PC-3 (cell line): ENCODE results near the gene GSC2. TPM values are rescaled to one million over a fixed set of nuclear protein-coding genes. Genes with fewer than 3 reads are reported as not detected.

Experiments
- ATAC-seq: fragments of 200-7000 bp; cut with Tn5 transposase; 2 replicates; pipeline ENCODE4 v1.9.1; 2020; ENCODE audit warnings: mild to moderate bottlenecking, moderate library complexity
- BruUV-seq: library from RNA; stranded (reverse); fragments of 400-500 nt; replicated peaks from 2 replicates; lab custom pipeline; 2021; lab: Mats Ljungman, UMichigan
- CTCF ChIA-PET: fragments of 300-600 bp; sonication (Branson Sonifier 250); formaldehyde crosslinking; loops from one replicate; lab custom pipeline; 2022; ENCODE audit warnings: antibody characterized with exemption; lab: Charles Lee
- POLR2A ChIA-PET: fragments of 300-600 bp; sonication (Branson Sonifier 250); formaldehyde crosslinking; loops from one replicate; lab custom pipeline; 2022; ENCODE audit warnings: antibody characterized with exemption; ENCODE audit not compliant: unreplicated experiment; lab: Charles Lee
- DNase-seq: peaks from one replicate; pipeline ENCODE4 v3.0.0-alpha.2; 2015
- H2AFZ ChIP-seq: fragments of 300-600 bp; sonication (generic); 2 replicates; pipeline ENCODE4 v1.6.0; 2016; ENCODE audit warnings: antibody characterized with exemption, low read length
- H3F3A ChIP-seq: fragments of 300-600 bp; sonication (generic); one replicate; pipeline ENCODE4 v1.6.0; 2017; ENCODE audit warnings: antibody characterized with exemption, low read length, control low read depth, mild to moderate bottlenecking; ENCODE audit not compliant: unreplicated experiment
- H3K27ac ChIP-seq: fragments of 300-600 bp; sonication (generic); 2 replicates; pipeline ENCODE4 v1.5.1; 2016; ENCODE audit warnings: mild to moderate bottlenecking, low read length
- H3K27me3 ChIP-seq: fragments of 300-600 bp; sonication (generic); 2 replicates; pipeline ENCODE4 v1.6.1; 2016; ENCODE audit warnings: low read length, mixed read lengths
- H3K36me3 ChIP-seq: fragments of 300-600 bp; sonication (generic); 2 replicates; pipeline ENCODE4 v1.6.1; 2016; ENCODE audit warnings: low read depth, mixed run types, low read length, mixed read lengths
- H3K4me1 ChIP-seq: fragments of 300-600 bp; sonication (generic); 2 replicates; pipeline ENCODE4 v1.5.1; 2016; ENCODE audit warnings: low read length; ENCODE audit not compliant: insufficient read depth
- H3K4me2 ChIP-seq: fragments of 300-600 bp; sonication (generic); 2 replicates; pipeline ENCODE4 v1.6.0; 2016; ENCODE audit warnings: low read length
- H3K4me3 ChIP-seq: fragments of 300-600 bp; sonication (generic); 2 replicates; pipeline ENCODE4 v1.5.1; 2016; ENCODE audit warnings: mild to moderate bottlenecking, low read length, mixed read lengths
- H3K79me2 ChIP-seq: fragments of 300-600 bp; sonication (generic); 2 replicates; pipeline ENCODE4 v1.6.1; 2017; ENCODE audit warnings: low read length, mixed read lengths
- H3K9ac ChIP-seq: fragments of 300-600 bp; sonication (generic); 2 replicates; pipeline ENCODE4 v1.6.0; 2016; ENCODE audit warnings: mild to moderate bottlenecking, low read length
- H3K9me2 ChIP-seq: fragments of 300-600 bp; sonication (generic); replicated peaks from 2 replicates; pipeline ENCODE4 v1.6.1; 2016; ENCODE audit warnings: mixed run types, low read length, mixed read lengths
- H3K9me3 ChIP-seq: fragments of 300-600 bp; sonication (generic); 2 replicates; pipeline ENCODE4 v1.6.1; 2016; ENCODE audit warnings: low read length, mixed read lengths
- H4K20me1 ChIP-seq: fragments of 300-600 bp; sonication (generic); 2 replicates; pipeline ENCODE4 v1.6.1; 2016; ENCODE audit warnings: low read length, mixed read lengths
- CTCF ChIP-seq: fragments of 300-600 bp; sonication (generic); conservative IDR thresholded peaks from 2 replicates; pipeline ENCODE4 v1.5.1; 2017; ENCODE audit warnings: antibody characterized with exemption, low read depth, mild to moderate bottlenecking, low read length
- EZH2 ChIP-seq: fragments of 300-600 bp; sonication (generic); IDR thresholded peaks from one replicate; pipeline ENCODE4 v1.6.1; 2017; ENCODE audit warnings: antibody characterized with exemption, mild to moderate bottlenecking, low read length; ENCODE audit not compliant: unreplicated experiment
- EZH2phosphoT487 ChIP-seq: fragments of 300-600 bp; sonication (generic); IDR thresholded peaks from 2 replicates; pipeline ENCODE4 v1.6.1; 2018; ENCODE audit warnings: mild to moderate bottlenecking, antibody characterized with exemption, low read length, borderline replicate concordance
- intact Hi-C: fragments of 100-400 bp; cut with micrococcal nuclease; formaldehyde crosslinking; loops from 2 replicates; pipeline ENCODE4 v1.9.0; 2023
- total RNA-seq: library from RNA; depleted of rRNA; stranded (reverse); fragments of >200 nt; gene quantifications from 2 replicates; pipeline ENCODE4 v1.2.3, GENCODE V29; 2014

The GSC2 gene
- total RNA-seq, 1 experiment from 2014 or later: not detected

- Histone ChIP-seq H3K9me2 (no peaks in the 10 kb centered on the region), H3K4me2 (no peak overlapping the region), H3K79me2 (no peaks in the 10 kb centered on the region), H3F3A (no peaks in the 10 kb centered on the region), H3K4me3 (no peak overlapping the region), H3K36me3 (no peaks in the 10 kb centered on the region), H3K9me3 (no peaks in the 10 kb centered on the region), H4K20me1 (no peaks in the 10 kb centered on the region), H3K27me3 (peaks cover 14% of the 10 kb centered on the region; the same call in 1 of the 2 replicates), H3K9ac (no peak overlapping the region), H3K27ac (no peak overlapping the region), H3K4me1 (no peaks in the 10 kb centered on the region), H2AFZ (no peak overlapping the region)
- intact Hi-C loops: no loop called here
- no peak for DNase-seq
- no peak for ATAC-seq
- ChIA-PET POLR2A (no interaction called here), CTCF (no interaction called here)
- TF ChIP-seq CTCF (no peak), EZH2 (no peak), EZH2phosphoT487 (no peak)
- no TSS peak for BruUV-seq
Observed at GRCh38 chr22:19150482-19151328, 613 bp upstream of the GSC2 start.

- no peaks in the 10 kb centered on the region for H3K9me2 ChIP-seq
- H3K4me1 ChIP-seq: no peaks in the 10 kb centered on the region
- H3K27me3 ChIP-seq: peaks cover 14% of the 10 kb centered on the region; the same call in 1 of the 2 replicates
- H3K4me2 ChIP-seq: no peak overlapping the region
- no peaks in the 10 kb centered on the region for H3K36me3 ChIP-seq
- no peak for ATAC-seq
- TF ChIP-seq EZH2phosphoT487 (no peak), CTCF (no peak), EZH2 (no peak)
- intact Hi-C loops: no loop called here
- ChIA-PET CTCF (no interaction called here), POLR2A (no interaction called here)
- H3K9me3 ChIP-seq: no peaks in the 10 kb centered on the region
- H3K9ac ChIP-seq: no peak overlapping the region
- H4K20me1 ChIP-seq: no peaks in the 10 kb centered on the region
- no peak overlapping the region for H3K4me3 ChIP-seq
- H3F3A ChIP-seq: no peaks in the 10 kb centered on the region
- H2AFZ ChIP-seq: no peak overlapping the region
- no peak overlapping the region for H3K27ac ChIP-seq
- BruUV-seq: no TSS peak
- no peak for DNase-seq
- peaks cover 1% of the 10 kb centered on the region for H3K79me2 ChIP-seq
Observed at GRCh38 chr22:19149047-19149883, 827 bp downstream of the GSC2 start.
